Measurements from ENCODE around the gene GNG2. TPM values are rescaled to one million over a fixed set of nuclear protein-coding genes. Genes with fewer than 3 reads are reported as not detected.
A peak's percentile ranks its signal among the peaks of the same experiment; 100 is the strongest.

GNG2 gene
- total and polyA plus RNA-seq, 10 of the 15 experiments (the other 5 are each of a cell fraction or from before 2014, with no cell fraction given), result 31.6 to 114 (median 66.4) TPM

DNA sequence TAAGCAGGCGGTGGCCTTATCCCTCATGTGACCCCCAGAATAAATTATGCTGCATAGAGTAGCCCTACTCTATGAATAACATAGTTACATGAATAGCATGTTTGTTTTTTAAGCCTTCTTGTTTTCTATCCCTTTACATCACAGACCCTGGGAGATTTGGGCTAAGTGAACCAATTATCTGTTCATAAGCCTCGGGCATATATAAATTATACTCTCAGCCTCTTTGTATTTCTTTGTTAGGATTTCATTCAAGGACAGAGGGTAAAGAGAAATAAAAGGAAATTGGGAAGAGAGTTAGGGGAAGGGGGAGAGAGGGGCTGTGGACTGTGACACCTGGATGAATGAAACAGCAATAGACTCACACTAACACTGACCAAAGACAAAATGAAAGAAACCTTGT, 93.6 kb downstream of the GNG2 start (continued):
- TF ChIP-seq RCOR1 (conservative IDR thresholded peaks at IDR 0.05; ENCODE audit: low read depth, low read length) (no peak), CHD4 (IDR thresholded peaks at IDR 0.05) (no peak), STAT3 (IDR thresholded peaks at IDR 0.05; ENCODE audit: low read depth, low read length) (no peak), MTA3 (IDR thresholded peaks at IDR 0.05; ENCODE audit: borderline replicate concordance, low read length) (no peak), ZBED1 (IDR thresholded peaks at IDR 0.05; ENCODE audit: borderline replicate concordance) (no peak)
- TF ChIP-seq, protein P1, sequence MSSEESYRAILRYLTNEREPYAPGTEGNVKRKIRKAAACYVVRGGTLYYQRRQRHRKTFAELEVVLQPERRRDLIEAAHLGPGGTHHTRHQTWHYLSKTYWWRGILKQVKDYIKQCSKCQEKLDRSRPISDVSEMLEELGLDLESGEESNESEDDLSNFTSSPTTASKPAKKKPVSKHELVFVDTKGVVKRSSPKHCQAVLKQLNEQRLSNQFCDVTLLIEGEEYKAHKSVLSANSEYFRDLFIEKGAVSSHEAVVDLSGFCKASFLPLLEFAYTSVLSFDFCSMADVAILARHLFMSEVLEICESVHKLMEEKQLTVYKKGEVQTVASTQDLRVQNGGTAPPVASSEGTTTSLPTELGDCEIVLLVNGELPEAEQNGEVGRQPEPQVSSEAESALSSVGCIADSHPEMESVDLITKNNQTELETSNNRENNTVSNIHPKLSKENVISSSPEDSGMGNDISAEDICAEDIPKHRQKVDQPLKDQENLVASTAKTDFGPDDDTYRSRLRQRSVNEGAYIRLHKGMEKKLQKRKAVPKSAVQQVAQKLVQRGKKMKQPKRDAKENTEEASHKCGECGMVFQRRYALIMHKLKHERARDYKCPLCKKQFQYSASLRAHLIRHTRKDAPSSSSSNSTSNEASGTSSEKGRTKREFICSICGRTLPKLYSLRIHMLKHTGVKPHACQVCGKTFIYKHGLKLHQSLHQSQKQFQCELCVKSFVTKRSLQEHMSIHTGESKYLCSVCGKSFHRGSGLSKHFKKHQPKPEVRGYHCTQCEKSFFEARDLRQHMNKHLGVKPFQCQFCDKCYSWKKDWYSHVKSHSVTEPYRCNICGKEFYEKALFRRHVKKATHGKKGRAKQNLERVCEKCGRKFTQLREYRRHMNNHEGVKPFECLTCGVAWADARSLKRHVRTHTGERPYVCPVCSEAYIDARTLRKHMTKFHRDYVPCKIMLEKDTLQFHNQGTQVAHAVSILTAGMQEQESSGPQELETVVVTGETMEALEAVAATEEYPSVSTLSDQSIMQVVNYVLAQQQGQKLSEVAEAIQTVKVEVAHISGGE (CRISPR knock-in tag; IDR thresholded peaks at IDR 0.05), result no peak
- TF ChIP-seq, protein P2, sequence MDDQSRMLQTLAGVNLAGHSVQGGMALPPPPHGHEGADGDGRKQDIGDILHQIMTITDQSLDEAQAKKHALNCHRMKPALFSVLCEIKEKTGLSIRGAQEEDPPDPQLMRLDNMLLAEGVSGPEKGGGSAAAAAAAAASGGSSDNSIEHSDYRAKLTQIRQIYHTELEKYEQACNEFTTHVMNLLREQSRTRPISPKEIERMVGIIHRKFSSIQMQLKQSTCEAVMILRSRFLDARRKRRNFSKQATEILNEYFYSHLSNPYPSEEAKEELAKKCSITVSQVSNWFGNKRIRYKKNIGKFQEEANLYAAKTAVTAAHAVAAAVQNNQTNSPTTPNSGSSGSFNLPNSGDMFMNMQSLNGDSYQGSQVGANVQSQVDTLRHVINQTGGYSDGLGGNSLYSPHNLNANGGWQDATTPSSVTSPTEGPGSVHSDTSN (IDR thresholded peaks at IDR 0.05; ENCODE audit: insufficient replicate concordance, low read depth, low read length), result no peak

DNA sequence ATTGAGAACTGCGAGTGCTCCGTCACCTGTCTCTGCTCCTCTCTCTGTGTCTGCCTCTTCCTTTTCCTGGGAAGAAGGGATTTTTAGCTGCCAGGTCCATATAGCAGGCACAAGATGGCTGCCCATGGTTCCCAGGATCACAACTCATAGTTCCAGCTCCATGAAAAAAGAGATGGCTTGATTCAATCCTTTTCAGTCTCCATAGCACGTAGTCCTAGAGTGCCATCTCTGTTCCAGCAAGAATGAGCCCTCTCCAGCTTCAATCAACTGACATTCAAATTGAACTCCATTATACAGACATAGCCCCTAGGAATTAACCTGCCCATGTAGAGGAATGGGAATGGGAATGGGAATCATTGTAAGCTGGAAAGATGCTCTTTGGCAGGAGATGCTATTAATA, 94.2 kb downstream of the GNG2 start:
- POLR2A ChIA-PET, result interaction anchor here (0.6 kb wide), 1 partner anchor 22 kb away, joined by 11 read pairs; no protein-coding TSS in a partner anchor
- BruUV-seq (replicated peaks), result no TSS peak

More for the DNA sequence above, 94.2 kb downstream of the GNG2 start:
- Histone ChIP-seq H3K79me2 (ENCODE audit: control insufficient read depth, insufficient read depth, low read length) (no peaks in the 10 kb centered on the region), H3K27ac (ENCODE audit: control insufficient read depth, insufficient read depth) (no peak overlapping the region), H3K36me3 (ENCODE audit: control insufficient read depth in 2 of 2, insufficient read depth in 2 of 2, low read length in 1 of 2) (peaks cover 0 to 8% of the 10 kb centered on the region in 2 experiments; a peak in 2 of 4 replicates), H3K4me1 (ENCODE audit: control insufficient read depth, insufficient read depth, low read length) (no peaks in the 10 kb centered on the region), H3K27me3 (replicated peaks in 1 of 2; ENCODE audit: control insufficient read depth in 2 of 2, insufficient read depth in 2 of 2, low read length in 1 of 2) (no peaks in the 10 kb centered on the region), H3K4me3 (no peak overlapping the region), H3K4me2 (ENCODE audit: control insufficient read depth, insufficient read depth) (no peak overlapping the region), H3K9me3 (replicated peaks; ENCODE audit: control insufficient read depth, insufficient read depth, low read length) (no peaks in the 10 kb centered on the region; the same call in 2 of the 3 replicates), H4K20me1 (ENCODE audit: control insufficient read depth, insufficient read depth) (no peaks in the 10 kb centered on the region), H3K9ac (ENCODE audit: control insufficient read depth, insufficient read depth, low read length) (no peak overlapping the region), H2AFZ (ENCODE audit: control insufficient read depth, low read depth, low read length) (no peak overlapping the region)
- FAIRE-seq (no peak), DNase-seq (ENCODE audit: low read depth, low spot score) (no peak), ATAC-seq (no peak; the same call in 2 of the 3 replicates)
- TF ChIP-seq, protein P3, sequence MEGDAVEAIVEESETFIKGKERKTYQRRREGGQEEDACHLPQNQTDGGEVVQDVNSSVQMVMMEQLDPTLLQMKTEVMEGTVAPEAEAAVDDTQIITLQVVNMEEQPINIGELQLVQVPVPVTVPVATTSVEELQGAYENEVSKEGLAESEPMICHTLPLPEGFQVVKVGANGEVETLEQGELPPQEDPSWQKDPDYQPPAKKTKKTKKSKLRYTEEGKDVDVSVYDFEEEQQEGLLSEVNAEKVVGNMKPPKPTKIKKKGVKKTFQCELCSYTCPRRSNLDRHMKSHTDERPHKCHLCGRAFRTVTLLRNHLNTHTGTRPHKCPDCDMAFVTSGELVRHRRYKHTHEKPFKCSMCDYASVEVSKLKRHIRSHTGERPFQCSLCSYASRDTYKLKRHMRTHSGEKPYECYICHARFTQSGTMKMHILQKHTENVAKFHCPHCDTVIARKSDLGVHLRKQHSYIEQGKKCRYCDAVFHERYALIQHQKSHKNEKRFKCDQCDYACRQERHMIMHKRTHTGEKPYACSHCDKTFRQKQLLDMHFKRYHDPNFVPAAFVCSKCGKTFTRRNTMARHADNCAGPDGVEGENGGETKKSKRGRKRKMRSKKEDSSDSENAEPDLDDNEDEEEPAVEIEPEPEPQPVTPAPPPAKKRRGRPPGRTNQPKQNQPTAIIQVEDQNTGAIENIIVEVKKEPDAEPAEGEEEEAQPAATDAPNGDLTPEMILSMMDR (IDR thresholded peaks at IDR 0.05 in 2 of 3, conservative IDR thresholded peaks at IDR 0.05 in 1 of 3; ENCODE audit: control insufficient read depth in 2 of 3, extremely low read depth in 1 of 3, insufficient read depth in 1 of 3, low read depth in 3 of 3, low read length in 3 of 3), result peak; percentile 4 to 31 (median 11); a peak in 1 of 6 replicates
- peak; percentile 29; the same call in 1 of the 2 replicates for TF ChIP-seq RAD21 (IDR thresholded peaks at IDR 0.05; ENCODE audit: insufficient read depth, low read depth, low read length)
- no peak for TF ChIP-seq EP300 (IDR thresholded peaks at IDR 0.05; ENCODE audit: borderline replicate concordance in 1 of 2, control insufficient read depth in 1 of 2, low read depth in 2 of 2, low read length in 2 of 2)
- no peak for TF ChIP-seq NFYA (IDR thresholded peaks at IDR 0.05; ENCODE audit: borderline replicate concordance, low read depth, low read length)
- no peak for TF ChIP-seq SPI1 (IDR thresholded peaks at IDR 0.05; ENCODE audit: borderline replicate concordance, insufficient read depth, low read depth, low read length)
- TF ChIP-seq WRNIP1 (IDR thresholded peaks at IDR 0.05; ENCODE audit: borderline replicate concordance, low read depth, low read length), result no peak
- ChIA-PET CTCF (interaction anchor here (0.7 to 1.7 kb wide), 8 partner anchors 13 to 178 kb away, joined by 3 to 5 read pairs (median 4); no protein-coding TSS in a partner anchor), SMC1A (ENCODE audit: uncharacterized antibody, unreplicated experiment) (interaction anchor here (1.1 to 1.7 kb wide), 5 partner anchors 37 to 126 kb away, joined by 3 to 7 read pairs (median 4); partner anchors contain the start of gene GNG2), RAD21 (ENCODE audit: unreplicated experiment) (interaction anchor here (1.0 to 1.8 kb wide), 3 partner anchors 13 to 127 kb away, joined by 3 to 5 read pairs (median 3); no protein-coding TSS in a partner anchor)
- 99% methylated on average over 3 of the region's 3 CpGs for WGBS (ENCODE audit: insufficient coverage, insufficient replicate concordance, low lambda C conversion rate, missing lambda C conversion rate)
- in situ Hi-C loops (cut with MboI), result no loop called here
- intact Hi-C loops (cut with micrococcal nuclease; ENCODE audit: unreplicated experiment), result no loop called here
